Cardiac muscle cell (in vitro differentiated cells and primary cell): ENCODE data around the gene PRKCB. TPM values are rescaled to one million over a fixed set of nuclear protein-coding genes. Genes with fewer than 3 reads are reported as not detected.
"Not testable (repeated sequence)": the region's sequence is repeated elsewhere in the genome, so short reads cannot be mapped to it uniquely, and the experiment has no call there.

Experiments used
- DNase-seq, 2 donors: peaks; one replicate each; pipeline versions ENCODE4 v3.0.0 to v3.0.0-alpha.2; 2010 to 2017; ENCODE audit warnings: low read depth in 1 of 2, low spot score in 1 of 2
- H3K27ac ChIP-seq: fragments of 200-600 bp; sonication (generic); 2 replicates; pipeline ENCODE4 v1.5.1; 2016
- H3K27me3 ChIP-seq: fragments of 200-600 bp; sonication (generic); 2 replicates; pipeline ENCODE4 v1.6.0; 2016; ENCODE audit warnings: control low read depth
- H3K36me3 ChIP-seq: fragments of 200-600 bp; sonication (generic); 2 replicates; pipeline ENCODE4 v1.5.1; 2016; ENCODE audit warnings: control low read depth
- H3K4me1 ChIP-seq: fragments of 200-600 bp; sonication (generic); 2 replicates; pipeline ENCODE4 v1.8.1; 2017; ENCODE audit warnings: low read depth, mild to moderate bottlenecking, mixed run types
- H3K4me3 ChIP-seq: fragments of 200-600 bp; sonication (generic); 2 replicates; pipeline ENCODE4 v1.5.1; 2016; ENCODE audit warnings: mild to moderate bottlenecking
- H3K9me3 ChIP-seq: fragments of 200-600 bp; sonication (generic); 2 replicates; pipeline ENCODE4 v1.5.1; 2017; ENCODE audit warnings: low read depth, mild to moderate bottlenecking, control low read depth
- CTCF ChIP-seq: IDR thresholded peaks from 2 replicates; pipeline ENCODE4 v1.5.1; 2012; ENCODE audit warnings: low read depth, mild to moderate bottlenecking, low read length
- polyA plus RNA-seq: library from polyadenylated mRNA; unstranded; fragments of >200 nt; fragmentation: Nextera tagmentation; extraction: Ambion mirVana; gene quantifications from 2 replicates; pipeline ENCODE4 v1.2.1, GENCODE V29; 2016
- total RNA-seq: library from RNA; depleted of rRNA; stranded (reverse); fragments of >200 nt; gene quantifications from 2 replicates; pipeline ENCODE4 v1.2.3, GENCODE V29; 2016

PRKCB gene
- total and polyA plus RNA-seq, 2 experiments from 2014 or later = 0.66 to 1.5 TPM

DNA sequence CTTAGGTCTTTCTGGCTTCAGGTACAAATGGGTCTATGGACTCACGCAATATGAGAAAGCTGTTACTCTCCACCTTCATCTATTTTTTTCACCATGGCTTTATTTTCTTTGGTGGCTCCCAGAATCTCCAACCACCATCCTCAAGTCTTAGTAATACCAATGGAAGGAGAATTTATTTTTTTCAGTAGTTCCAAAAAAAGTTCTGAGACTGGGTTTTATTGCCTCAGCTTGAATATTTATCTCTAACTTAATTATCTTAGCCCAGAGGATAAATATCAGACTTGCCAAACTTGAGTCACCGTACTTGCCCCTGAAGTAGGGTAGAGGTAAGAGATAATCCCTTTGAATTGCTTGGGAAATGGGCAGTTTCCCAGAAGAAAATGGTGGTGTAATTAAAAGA lies 397.2 kb downstream of the PRKCB start:
- no peak for DNase-seq
- H3K9me3 ChIP-seq = no peaks in the 10 kb centered on the region
- H3K27ac ChIP-seq = no peak overlapping the region
- H3K4me3 ChIP-seq = no peak overlapping the region
- H3K36me3 ChIP-seq = no peaks in the 10 kb centered on the region
- H3K27me3 ChIP-seq = peaks cover 3% of the 10 kb centered on the region
- no peaks in the 10 kb centered on the region for H3K4me1 ChIP-seq
- TF ChIP-seq CTCF = no peak

- DNase-seq = no peak
- Histone ChIP-seq H3K4me1 (no peaks in the 10 kb centered on the region), H3K27me3 (no peaks in the 10 kb centered on the region), H3K27ac (no peak overlapping the region), H3K36me3 (no peaks in the 10 kb centered on the region), H3K9me3 (no peaks in the 10 kb centered on the region), H3K4me3 (no peak overlapping the region)
- TF ChIP-seq CTCF = no peak
Observed at GRCh38 chr16:24234737-24235136, 399.0 kb downstream of the PRKCB start.

GRCh38 chr16:24235806-24236205 lies 400.0 kb downstream of the PRKCB start:
- H3K36me3 ChIP-seq = no peaks in the 10 kb centered on the region
- DNase-seq = no peak
- TF ChIP-seq CTCF = no peak
- H3K4me3 ChIP-seq = no peak overlapping the region
- no peak overlapping the region for H3K27ac ChIP-seq
- no peaks in the 10 kb centered on the region for H3K9me3 ChIP-seq
- no peaks in the 10 kb centered on the region for H3K4me1 ChIP-seq
- no peaks in the 10 kb centered on the region for H3K27me3 ChIP-seq

GRCh38 chr16:24238846-24239245 lies 403.1 kb downstream of the PRKCB start:
- not testable (repeated sequence) for H3K27ac ChIP-seq, H3K27me3 ChIP-seq, H3K4me1 ChIP-seq, H3K4me3 ChIP-seq, DNase-seq, H3K9me3 ChIP-seq, H3K36me3 ChIP-seq

GRCh38 chr16:24246911-24247607 lies 411.3 kb downstream of the PRKCB start:
- Histone ChIP-seq H3K9me3 (no peaks in the 10 kb centered on the region), H3K36me3 (no peaks in the 10 kb centered on the region), H3K27me3 (peaks cover 53% of the 10 kb centered on the region), H3K27ac (no peak overlapping the region), H3K4me3 (no peak overlapping the region), H3K4me1 (no peaks in the 10 kb centered on the region)
- no peak for TF ChIP-seq CTCF
- no peak for DNase-seq

GRCh38 chr16:24253192-24253591 lies 417.4 kb downstream of the PRKCB start:
- no peaks in the 10 kb centered on the region for H3K36me3 ChIP-seq
- no peak overlapping the region for H3K27ac ChIP-seq
- H3K4me3 ChIP-seq = no peak overlapping the region
- peak; percentile 48 to 78 for DNase-seq
- peaks cover 4% of the 10 kb centered on the region for H3K4me1 ChIP-seq
- H3K27me3 ChIP-seq = peaks cover 79% of the 10 kb centered on the region
- H3K9me3 ChIP-seq = no peaks in the 10 kb centered on the region
- peak; percentile 64 for TF ChIP-seq CTCF
